Esophagus mucosa (tissue), 1 donor: ENCODE results near the gene SMS. TPM values are rescaled to one million over a fixed set of nuclear protein-coding genes. Genes with fewer than 3 reads are reported as not detected.

Source experiments
- ATAC-seq: fragments of 200-7000 bp; cut with Tn5 transposase; one replicate; pipeline ENCODE4 v1.9.1; 2020
- total RNA-seq: library from RNA; stranded (reverse); gene quantifications from one replicate; pipeline ENCODE4 v1.2.4, GENCODE V29; 2023
- donor health status: DM: yes; HTN: yes; CAD: no.

The SMS gene
- total RNA-seq, 1 donor from 2014 or later, result 29.7 TPM

DNA sequence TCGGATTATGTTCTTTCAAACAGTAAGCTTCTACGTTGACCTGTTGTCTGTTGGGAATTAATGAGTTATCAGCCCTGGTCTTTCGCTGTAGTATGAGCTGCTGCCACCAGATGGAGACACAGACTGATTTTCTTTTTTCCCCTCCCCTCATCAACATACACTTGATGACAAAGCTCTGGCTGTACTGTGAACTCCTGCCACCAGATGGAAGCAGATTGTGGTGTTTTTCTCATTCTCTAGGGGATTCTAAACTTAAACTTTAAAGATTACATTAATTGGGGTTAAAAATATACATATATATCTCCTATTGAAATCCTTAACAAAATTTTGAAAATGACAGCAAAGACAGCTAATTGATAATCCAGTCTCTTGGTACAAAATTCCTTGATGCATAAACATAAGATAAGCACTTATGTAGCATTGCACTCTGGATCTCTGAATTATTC is 44.8 kb downstream of the SMS start:
- ATAC-seq, result peak; percentile 98

DNA sequence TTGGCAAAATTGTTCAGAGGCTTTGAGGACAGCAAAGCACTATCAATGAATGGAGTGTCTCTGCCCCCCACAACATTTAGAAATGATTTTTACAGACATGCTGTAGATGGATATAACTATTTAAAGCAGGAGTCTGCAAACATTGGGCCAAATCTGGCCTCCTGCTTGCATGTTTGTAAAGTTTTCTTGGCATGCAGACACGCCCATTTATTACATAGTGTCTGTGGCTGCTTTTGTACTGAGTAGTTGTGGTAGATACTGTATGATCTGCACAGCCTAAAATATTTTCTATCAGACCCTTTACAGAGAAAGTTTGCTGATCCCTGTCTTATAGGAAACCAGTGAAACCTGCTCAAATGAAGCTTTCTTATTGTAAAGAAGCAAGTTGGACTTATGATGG is 46.1 kb downstream of the SMS start:
- no peak for ATAC-seq

DNA sequence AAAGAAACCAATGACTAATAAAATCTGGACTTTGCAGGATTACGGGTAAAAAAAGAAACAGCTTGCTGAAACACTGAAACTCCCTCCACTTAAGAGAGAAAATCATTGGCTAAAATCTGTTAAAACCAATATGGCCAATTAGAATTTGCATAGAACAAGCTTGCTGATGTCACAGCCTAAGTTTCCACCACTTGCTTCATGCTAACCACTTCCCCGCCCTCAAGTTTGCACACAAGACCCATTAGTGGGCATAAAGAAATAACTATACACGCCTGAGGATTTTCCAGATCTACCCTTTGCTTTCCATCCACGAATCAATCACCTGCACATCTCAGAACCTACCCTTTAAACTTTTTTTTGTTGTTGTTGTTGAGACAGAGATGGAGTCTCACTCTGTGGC is 48.9 kb downstream of the SMS start:
- no peak for ATAC-seq

DNA sequence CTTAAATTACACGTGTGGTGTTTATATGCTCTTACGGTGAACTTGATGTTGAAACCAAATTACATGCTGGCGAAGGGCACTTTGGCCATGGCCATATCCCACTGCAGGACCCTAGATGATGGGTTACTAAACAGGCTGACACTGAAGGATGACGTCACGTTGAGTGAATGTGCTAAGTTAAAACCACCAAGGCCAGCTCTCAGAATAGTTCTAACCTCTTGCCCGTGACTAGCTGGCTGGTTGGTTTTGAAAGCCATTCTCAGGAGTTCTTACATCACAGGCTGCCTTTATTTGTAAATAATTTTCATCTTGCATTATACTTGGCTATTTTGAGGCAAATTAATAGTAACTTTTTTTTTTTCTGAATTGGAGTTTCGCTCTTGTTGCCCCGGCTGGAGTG is 50.3 kb downstream of the SMS start:
- ATAC-seq, result no peak

DNA sequence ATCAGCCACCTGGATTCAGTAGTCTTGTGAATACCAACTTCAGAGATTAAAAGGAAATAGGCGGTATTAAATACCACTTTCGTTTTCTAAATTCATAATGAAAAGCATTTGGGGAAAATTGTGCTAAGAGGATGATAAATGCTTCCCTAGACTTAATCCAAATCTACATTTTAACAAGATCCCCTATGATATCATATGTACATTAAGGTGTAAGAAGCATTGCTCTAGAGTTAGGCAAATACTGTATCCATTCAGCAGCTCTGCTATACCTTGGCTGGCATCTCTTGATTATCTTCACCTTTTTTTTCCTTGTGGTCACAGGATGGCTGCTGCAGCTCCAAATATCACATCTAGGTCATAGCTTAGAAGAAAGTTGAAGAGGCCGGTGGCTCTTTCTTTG is 51.0 kb downstream of the SMS start:
- ATAC-seq, result no peak

DNA sequence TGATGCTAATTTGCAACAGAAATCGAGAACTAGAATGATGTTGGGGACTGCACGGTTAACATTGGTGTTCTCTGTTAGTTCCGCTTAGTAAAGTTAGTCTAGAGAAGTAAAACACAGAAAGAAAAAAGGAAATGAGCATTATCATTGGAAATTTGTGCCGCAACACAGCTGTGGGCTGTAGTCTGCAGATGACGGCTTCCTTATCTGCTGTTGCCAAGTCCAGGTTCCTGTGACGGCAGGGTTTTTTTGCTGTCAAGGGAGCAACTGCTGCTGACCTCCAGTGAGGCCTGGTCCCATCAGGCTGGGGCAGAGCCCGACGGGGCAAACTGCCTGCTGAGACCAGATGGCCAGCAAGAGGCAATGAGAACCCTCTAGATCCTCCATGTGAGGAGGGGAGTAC is 52.8 kb downstream of the SMS start:
- no peak for ATAC-seq

DNA sequence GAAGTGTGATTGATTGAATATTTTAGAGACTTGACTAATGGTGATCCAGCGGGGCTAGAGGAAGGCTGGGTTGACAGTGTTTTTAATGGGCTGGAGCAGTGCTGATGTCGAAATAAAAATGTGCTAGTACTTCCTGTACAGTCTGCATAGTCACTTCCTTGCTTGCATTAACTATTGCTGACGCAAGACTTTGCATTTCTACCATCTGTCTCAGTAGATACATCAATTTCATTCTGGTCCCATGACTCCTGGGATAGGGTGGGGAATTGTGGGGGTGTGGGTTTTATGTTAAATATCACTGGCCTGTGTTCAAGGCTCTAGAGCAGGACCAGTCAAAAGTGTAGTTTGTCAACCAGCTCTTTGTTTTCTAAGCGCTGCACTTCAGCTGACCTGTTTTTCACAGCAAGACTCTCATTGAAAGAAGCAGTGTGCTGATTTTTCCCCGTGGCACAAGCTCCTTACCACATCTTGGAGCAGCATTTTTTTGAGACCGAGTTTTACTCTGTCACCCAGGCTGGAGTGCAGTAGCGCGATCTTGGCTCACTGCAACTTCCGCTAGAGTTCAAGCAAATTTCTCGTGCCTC is 56.5 kb downstream of the SMS start:
- peak; percentile 64 for ATAC-seq

DNA sequence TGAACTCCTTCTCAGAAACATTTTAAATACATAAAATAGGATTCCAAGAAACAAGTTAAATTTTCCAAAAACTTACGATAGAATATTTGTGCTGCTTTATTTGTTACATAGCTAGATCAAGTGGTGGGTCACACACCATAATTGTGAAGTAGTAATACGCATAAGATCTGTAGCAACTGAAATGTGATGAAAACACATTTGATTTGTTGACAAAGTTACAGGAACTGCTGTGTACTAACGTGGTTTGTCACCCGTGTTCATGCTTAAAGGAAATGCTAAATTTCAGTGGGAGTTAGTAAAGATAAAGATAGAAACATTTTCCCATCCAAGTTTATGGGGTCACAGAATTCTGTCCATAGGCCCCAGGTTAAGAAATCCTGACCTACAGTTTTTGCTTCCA is 57.5 kb downstream of the SMS start:
- no peak for ATAC-seq

DNA sequence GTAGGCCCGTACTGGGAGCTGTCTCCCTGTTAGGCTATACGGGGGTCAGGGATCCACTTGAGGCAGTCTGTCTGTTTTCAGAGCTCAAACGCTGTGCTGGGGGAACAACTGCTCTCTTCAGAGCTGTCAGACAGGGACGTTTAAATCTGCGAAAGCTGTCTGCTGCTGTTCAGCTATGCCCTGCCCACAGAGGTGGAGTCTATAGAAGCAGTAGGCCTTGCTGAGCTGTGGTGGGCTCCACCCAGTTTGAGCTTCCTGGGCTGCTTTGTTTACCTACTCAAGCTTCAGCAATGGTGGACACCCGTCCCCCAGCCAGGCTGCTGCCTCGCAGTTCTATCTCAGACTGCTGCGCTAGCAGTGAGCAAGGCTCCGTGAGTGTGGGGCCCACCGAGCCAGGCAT is 64.4 kb downstream of the SMS start:
- no peak for ATAC-seq

DNA sequence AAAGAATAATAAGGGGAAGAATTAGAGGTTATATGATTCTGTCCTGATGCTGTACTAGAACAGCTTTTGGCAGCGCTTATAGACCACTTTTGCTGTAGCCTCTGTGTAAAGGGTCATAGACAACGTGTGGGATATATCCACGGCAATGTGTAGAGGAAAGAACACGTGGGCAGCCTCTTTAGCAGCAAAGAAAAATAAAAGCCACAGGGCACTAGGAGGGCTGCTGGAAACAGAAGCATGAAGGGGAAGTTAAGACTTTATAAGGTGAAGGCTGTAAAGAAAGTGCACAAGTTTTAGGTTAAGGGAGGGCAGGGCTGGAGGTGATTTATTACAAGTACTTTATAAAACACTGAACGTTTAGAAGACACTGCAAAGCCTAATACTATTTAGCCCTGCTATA is 71.5 kb downstream of the SMS start:
- ATAC-seq, result no peak

DNA sequence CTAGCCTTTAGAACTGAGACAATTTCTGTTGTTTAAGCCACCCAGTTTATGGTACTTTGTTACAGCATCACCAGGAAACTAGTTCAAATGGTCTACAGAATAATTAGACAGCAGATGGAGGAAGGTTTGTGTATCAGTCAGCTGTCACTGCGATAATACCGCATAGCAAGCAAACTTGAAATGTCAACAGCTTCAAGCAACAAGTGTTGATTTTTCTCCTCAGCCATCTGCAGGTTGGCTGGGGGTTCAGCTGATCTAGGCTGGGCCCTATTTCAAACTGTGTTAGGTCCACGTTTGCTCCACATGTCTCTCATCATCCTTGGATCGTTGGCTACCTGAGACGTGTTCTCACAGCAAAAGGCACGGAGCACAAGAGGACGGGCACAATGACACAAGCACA is 72.4 kb downstream of the SMS start:
- no peak for ATAC-seq

DNA sequence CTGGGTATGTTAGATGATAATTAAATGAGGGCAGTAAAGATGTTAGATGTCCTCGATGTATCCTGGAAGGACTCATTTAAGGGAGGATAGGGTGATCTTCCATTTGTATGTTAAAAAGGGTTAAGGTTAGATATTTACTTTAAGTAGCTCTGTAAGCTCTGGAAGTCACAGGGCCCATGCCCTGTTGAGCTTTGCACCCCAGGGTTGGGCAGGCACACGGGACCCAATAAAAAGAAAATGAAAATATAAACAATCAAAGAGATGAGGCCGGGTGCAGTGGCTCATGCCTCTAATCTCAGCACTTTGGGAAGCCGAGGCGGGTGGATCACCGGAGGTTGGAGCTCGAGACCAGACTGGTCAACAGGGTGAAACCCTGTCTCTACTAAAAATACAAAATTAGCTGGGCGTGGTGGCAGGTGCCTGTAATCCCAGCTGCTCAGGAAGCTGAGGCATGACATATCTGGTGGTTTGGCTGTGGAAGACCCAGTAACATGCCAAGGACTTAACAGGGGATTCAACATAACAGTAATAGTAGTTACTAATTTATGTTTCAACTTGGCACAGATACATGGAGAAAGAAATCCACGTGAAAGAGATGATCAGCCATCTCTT is 74.7 kb downstream of the SMS start:
- ATAC-seq, result no peak

DNA sequence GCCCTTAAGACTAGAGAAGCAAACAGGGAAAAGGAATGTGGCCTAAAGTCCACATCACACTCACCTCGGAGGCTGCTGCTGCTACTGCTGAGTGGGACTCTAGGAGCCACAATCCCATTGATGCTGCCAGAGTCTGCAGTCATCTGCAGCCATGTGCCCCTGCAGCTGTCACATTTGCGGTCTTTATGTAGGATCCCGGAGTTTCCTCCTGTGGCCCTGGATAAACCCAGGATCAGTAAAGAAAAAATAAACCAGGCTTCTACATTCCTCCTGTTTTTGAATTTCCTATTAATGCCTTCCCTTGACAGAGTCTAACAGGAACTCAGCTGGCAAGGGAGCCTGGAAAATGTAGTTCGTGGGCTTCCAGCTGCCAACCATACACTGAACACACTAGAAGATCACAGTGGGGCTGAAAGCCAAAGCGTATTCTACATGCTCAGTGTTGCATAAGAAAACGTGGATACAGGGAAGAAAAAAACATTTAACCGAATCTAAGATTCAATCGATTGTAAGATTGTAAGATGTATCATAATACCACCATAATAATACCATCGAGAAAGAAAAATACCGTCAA is 81.3 kb downstream of the SMS start:
- no peak for ATAC-seq

DNA sequence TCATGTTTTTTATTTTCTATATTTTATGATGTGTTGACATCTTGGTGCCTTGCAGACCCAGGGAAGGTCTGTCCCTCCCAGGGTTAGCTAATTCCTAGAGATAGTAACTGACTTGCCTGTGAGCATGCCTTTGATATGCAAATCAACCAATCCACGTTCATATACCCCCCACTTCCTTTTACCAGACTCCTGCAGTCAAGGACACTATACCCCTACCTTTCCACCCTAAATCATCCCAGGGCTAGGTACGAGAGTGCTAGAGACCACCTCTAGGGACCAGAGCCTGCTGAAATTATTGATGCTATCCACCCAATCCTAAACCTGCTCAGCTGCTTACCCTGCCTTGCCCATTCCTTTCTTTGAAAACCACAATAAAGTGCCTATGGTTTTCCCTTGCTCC is 84.1 kb downstream of the SMS start:
- no peak for ATAC-seq

DNA sequence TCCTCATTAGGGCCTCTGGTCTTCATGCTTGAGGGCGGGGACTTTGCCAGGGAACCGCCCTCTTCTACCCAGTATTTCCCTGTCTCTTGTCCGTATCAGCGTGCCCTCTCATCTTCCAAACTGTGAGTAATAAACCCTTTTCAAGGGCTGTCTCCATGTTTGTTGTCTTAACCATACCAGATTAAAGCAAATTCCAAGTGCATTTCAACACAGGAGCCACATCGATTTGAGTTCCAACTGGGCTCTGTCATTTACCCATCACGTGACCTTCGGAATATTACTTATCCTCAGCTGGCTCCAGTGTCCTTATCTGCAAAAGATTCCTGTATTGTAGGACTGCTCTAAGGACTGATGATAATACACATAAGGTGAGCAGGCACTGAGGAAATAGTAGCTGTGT is 85.2 kb downstream of the SMS start:
- no peak for ATAC-seq

DNA sequence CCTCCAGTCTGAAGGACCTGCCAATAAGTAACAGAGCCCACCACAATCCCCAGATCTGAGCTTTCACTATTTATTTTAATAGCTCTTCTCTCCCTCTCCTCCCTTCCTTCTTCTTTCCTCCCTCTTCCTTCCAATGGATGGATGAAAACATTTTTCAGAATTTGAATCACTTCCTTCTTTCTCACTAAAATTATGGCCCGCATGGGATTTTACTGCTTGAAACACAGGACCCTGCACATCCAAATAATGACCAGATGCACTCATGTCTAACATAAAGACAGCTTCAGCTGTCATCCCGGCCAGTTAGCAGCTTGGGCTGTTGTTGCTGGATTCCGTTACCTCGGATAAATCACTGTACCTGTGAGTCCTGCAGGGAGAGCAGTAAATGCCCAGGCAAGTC is 86.2 kb downstream of the SMS start:
- no peak for ATAC-seq

DNA sequence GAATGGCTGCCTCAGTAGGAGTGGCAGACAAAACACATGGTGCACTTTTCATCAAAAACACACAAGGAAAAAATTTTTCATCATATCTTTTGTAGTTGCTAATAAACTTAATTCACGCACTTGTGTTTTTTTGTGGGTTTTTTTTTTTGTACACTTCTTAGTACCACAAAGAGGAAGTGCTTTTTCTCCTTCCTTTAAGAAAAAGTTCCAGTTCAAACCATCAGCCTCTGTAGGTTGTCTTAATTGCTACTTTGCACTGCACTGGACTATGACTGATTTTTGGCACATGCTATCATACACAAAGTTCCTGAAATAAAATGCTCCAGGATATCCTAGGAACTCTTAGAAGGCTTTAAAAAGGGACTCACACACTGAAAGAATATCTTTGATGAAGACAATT is 91.6 kb downstream of the SMS start, which contains the start of gene PHEX:
Gene PHEX (plus strand): TSS at position 242 of the 400 bp plus-strand sequence. CDS start 681 bp downstream, outside the sequence.
- ATAC-seq, result no peak

DNA sequence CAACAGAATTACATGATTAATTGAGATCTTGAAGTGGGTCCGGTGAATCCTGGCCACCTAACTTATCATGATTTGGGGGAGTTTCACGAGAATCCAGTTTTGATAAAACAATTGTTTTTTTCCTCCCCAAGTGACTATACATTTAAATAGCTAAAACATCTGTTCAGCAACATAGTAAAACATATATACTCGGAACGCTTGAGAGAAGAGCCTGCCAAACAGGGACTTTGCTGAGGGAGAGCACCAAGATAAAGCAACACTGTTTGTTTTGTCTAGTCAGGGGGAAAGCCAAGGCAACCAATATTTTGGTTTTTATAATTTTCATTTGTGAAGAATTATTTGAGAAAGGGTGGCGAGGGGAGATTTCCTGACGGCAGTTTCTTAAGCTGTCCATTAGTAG is 92.0 kb downstream of the SMS start:
- ATAC-seq, result no peak

DNA sequence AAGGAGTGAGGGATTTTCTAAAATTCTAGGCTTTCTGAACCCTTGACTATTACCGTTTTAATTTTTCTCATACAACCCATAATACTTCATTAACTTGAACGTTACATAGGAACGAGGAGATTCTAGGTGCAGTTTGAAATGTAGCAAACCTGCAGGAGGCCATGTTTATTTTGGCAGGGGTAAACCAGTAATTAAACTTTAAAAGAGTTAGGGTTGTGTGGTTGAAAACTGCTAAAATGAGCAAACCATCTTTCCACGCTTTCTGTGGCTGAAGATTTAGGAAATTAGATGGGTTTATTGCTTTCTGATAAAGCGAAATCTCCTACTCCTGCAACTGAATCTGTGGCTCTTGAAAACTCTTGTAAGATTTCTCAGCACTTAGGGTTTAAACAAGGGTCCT is 93.3 kb downstream of the SMS start:
- ATAC-seq, result no peak

DNA sequence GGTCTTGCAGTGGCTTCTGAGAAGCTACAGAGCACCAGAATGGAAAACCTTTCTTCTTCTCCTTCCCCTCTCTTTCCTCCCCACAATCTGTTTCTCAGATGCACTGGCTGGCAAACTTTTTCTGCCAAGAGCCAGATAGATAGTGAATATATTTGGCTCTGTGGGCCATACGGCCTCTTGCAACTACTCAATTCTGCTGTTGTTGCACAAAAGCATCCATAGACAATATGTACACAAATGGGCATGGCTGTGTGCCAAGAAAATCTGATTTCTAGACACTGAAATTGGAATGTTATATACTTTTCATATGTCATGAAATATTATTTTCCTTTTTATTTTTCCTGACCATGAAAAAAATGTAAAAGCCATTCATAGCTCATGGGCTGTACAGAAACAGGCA is 94.7 kb downstream of the SMS start:
- ATAC-seq, result no peak

DNA sequence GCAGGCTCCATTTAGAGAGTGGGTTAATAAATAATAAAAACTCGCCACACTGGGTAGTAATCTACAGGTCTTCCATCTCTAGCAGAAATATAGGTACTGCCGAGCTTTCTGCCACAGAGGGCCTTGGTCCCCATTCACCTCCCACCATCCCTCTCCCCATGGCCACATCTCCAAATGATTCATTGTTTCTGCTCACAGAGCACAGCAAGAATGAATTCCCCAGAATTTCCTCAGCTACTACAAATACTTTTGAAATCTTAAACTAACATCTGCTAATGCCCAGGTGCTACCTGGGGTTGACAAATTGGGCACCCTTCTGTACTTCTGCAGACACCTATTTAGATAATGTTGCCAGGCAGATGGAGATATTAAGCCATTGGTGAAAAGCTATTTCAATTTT is 96.7 kb downstream of the SMS start:
- no peak for ATAC-seq

DNA sequence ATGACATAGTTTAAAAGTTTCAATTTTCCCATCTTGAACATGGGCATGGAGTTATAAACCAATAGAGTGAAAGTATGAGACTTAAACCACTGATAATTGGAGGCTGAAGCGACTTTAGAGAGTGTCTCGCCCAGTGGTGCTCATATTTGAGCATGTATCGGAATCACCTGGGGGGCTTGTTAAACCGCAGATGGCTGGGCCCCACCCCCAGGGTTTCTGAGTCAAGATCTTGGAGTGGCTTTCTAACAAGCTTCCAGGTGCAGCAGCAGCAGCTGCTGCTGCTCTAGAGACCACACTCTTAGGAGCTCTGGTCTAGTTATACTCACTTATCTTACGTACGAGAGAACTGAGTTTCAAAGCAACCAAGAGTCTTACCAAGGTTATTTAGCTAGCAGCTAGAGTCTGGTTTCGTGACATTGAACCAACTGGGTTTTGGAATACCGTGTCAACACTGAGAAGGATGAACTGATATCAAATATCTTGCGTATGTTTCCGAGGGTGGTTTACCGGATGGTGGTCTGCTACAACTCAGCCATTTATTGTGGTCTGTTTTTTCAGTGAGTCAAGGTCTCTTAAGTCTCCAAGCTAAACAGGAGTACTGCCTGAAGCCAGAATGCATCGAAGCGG is 97.5 kb downstream of the SMS start:
- ATAC-seq, result no peak

DNA sequence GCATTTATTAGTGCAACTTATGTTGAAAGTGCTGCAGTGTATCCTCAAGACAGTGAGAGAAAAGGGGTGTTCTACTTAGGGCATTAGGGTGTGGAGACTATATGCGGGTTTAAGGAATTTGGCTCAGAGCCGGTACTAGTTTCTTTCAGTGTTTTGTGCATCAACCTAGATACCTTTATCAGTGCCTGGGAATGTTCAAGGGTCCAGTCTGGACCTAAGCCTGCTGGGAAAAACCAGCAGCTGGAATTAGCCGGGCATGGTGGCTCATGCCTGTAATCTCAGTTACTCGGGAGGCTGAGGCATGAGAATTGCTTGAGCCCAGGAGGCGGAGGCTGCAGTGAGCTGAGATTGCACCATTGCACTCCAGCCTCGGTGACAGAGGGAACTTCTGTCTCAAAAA is 99.0 kb downstream of the SMS start:
- ATAC-seq, result no peak

DNA sequence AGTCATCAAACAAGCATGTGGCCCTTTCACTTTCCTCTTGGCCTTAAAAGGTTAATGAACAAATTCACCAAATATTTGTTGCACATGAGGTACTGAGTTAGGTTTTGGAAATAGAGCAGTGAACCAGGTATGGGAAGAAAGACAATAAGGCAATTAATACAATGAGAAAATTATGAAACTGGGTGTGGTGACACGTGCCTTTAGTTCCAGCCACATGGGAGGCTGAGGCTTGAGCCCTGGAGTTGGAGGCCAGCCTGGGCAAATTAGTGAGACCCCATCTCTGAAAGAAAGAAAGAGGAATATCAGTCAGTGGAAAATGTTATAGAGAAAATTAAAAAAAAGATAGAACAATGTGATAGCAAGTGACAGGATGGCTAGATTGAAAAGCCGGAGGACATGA is 99.7 kb downstream of the SMS start:
- ATAC-seq, result no peak
